GM13977 (cell line): ENCODE data around the gene CLHC1.

Experiments used
- DNase-seq: peaks from one replicate; pipeline ENCODE4 v3.0.0; 2012; ENCODE audit warnings: low spot score
- CTCF ChIP-seq: IDR thresholded peaks from 2 replicates; pipeline ENCODE4 v1.5.1; 2012; ENCODE audit warnings: mild to moderate bottlenecking, control low read depth; ENCODE audit not compliant: insufficient read depth; ENCODE audit errors: extremely low read depth, missing control alignments
- in situ Hi-C: fragments of 300-500 bp; cut with MboI; formaldehyde crosslinking; loops from one replicate; pipeline ENCODE4 v1.12.0; 2022; ENCODE audit warnings: low sequenced_read_pairs, low pct_unique_long_range_greater_than_20kb, mixed read lengths, inconsistent platforms; ENCODE audit not compliant: unreplicated experiment

The CLHC1 gene

DNA sequence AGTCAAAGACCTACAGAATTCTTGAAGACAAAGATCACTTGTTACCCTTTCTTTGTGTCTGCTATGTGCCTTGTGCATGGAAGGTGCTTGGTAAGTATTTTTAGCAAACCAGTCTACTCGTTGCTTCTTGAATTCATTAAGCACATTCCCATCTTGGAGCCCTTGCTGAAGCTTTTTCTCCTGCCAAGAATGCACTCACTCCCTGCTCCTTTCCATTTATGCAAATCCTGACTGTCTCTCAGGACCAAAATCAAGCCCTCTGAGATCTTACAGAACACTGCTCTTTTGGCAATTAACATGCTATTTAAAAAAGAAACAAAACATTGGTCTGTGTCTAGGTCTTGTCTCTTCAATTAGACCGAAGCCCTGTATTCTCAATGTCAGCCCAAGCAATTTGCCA lies 75.8 kb downstream of the CLHC1 start:
- DNase-seq = no peak
- in situ Hi-C loops = loop anchor here (25.0 kb wide), 1 partner anchor 244 kb away; no protein-coding TSS in a partner anchor

DNA sequence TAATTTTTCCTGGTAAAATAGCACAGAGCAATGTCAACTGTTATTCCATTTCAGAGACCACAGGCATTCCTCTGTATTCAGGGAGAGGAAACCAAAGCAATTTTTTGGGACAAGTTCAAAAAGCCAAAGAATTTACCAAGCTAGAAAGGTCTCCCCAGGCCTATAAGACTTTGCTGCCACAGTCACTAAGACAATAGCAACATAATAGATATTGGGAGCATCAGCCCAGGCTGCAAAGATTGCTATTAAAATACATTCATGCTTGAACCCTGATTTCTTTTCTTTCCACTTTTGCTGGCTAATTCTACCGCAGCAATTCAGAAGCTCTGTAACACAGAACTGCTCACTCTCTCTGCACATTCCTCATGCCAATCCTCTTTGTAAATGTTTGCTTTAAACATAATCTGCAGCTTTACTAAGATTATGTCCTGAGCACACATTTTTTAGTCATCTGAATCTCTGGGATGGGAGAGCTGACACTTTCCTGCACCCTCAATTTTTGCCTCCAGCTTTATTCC lies 76.3 kb downstream of the CLHC1 start:
- no peak for DNase-seq
- TF ChIP-seq CTCF = no peak
- in situ Hi-C loops = loop anchor here (25.0 kb wide), 1 partner anchor 244 kb away; no protein-coding TSS in a partner anchor

More for the DNA sequence above, 75.8 kb downstream of the CLHC1 start:
- no peak for TF ChIP-seq CTCF

GRCh38 chr2:55155206-55155605 lies 76.9 kb downstream of the CLHC1 start:
- no peak for DNase-seq
- no peak for TF ChIP-seq CTCF
- in situ Hi-C loops = loop anchor here (25.0 kb wide), 1 partner anchor 243 kb away; no protein-coding TSS in a partner anchor

- TF ChIP-seq CTCF = no peak
- in situ Hi-C loops = loop anchor here (25.0 kb wide), 1 partner anchor 242 kb away; no protein-coding TSS in a partner anchor
- DNase-seq = no peak
Measured at GRCh38 chr2:55154525-55155030, 77.5 kb downstream of the CLHC1 start.

DNA sequence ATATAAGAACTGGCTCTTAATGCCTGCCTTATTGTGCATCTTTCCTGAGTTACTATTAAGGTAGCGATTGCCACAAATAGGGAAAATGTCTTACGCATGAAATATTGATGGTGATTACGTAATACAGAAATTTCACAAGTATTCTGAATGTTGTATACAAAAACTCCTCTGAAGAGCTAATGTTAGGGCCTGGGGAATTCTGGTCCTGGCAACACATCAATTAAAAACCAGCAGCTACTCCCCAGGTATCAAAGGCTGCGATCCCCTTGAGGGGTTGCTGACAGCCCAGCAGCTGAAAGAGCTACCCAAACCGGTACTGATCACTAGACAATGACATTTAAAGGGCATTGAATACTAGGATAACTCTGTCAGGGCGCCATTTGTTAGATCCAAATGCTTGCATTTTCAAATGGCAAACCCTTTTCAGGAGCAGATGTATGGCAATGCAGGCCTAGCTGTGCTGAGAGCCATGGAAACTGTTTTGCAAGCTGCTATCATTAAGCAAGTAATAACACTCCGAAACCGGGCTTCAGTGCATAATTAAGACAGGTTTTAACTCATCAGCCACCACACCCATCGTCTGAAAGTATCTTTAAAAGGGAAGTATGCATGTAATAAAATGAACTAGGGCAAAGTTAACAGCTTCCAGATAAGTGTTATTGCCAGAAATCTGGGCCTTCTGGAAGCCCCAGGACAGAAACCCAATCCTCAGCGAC lies 78.4 kb downstream of the CLHC1 start:
- in situ Hi-C loops = loop anchor here (25.0 kb wide), 1 partner anchor 241 kb away; no protein-coding TSS in a partner anchor
- no peak for TF ChIP-seq CTCF
- no peak for DNase-seq

GRCh38 chr2:55152475-55153412 lies 79.3 kb downstream of the CLHC1 start:
- no peak for TF ChIP-seq CTCF
- no peak for DNase-seq
- in situ Hi-C loops = loop anchor here (25.0 kb wide), 1 partner anchor 240 kb away; no protein-coding TSS in a partner anchor
